Activated CD4-positive, alpha-beta T cell treated with anti-CD3 and anti-CD28 coated beads, Interleukin-2, amount 10 ng/mL, durations not matched to agents 24 days and 14 days (primary cell): ENCODE measurements around the gene FCRL4. TPM values are rescaled to one million over a fixed set of nuclear protein-coding genes. Genes with fewer than 3 reads are reported as not detected.

Source experiments
- DNase-seq: peaks from one replicate; pipeline ENCODE4 v3.0.0; 2022
- H3K27ac Mint-ChIP-seq: one replicate; pipeline ENCODE4 v1.8.0; 2022; ENCODE audit warnings: mild to moderate bottlenecking, mixed read lengths
- H3K27me3 Mint-ChIP-seq: one replicate; pipeline ENCODE4 v1.8.0; 2022; ENCODE audit warnings: mixed read lengths
- H3K36me3 Mint-ChIP-seq: one replicate; pipeline ENCODE4 v1.8.0; 2022; ENCODE audit warnings: low read depth, mild to moderate bottlenecking, mixed read lengths
- H3K4me1 Mint-ChIP-seq: one replicate; pipeline ENCODE4 v1.8.0; 2021; ENCODE audit warnings: mixed read lengths
- H3K4me3 Mint-ChIP-seq: one replicate; pipeline ENCODE4 v1.8.0; 2022; ENCODE audit warnings: mild to moderate bottlenecking, moderate library complexity, mixed read lengths
- H3K9me3 Mint-ChIP-seq: one replicate; pipeline ENCODE4 v1.8.0; 2021; ENCODE audit warnings: mixed read lengths
- intact Hi-C: fragments of 100-400 bp; cut with micrococcal nuclease; formaldehyde crosslinking; loops from one replicate; pipeline ENCODE4 v1.15.1; 2023
- total RNA-seq: library from RNA; stranded (reverse); gene quantifications from 2 replicates; pipeline ENCODE4 v1.2.3, GENCODE V29; 2022

The FCRL4 gene
- total RNA-seq = not detected in 2 replicates

DNA sequence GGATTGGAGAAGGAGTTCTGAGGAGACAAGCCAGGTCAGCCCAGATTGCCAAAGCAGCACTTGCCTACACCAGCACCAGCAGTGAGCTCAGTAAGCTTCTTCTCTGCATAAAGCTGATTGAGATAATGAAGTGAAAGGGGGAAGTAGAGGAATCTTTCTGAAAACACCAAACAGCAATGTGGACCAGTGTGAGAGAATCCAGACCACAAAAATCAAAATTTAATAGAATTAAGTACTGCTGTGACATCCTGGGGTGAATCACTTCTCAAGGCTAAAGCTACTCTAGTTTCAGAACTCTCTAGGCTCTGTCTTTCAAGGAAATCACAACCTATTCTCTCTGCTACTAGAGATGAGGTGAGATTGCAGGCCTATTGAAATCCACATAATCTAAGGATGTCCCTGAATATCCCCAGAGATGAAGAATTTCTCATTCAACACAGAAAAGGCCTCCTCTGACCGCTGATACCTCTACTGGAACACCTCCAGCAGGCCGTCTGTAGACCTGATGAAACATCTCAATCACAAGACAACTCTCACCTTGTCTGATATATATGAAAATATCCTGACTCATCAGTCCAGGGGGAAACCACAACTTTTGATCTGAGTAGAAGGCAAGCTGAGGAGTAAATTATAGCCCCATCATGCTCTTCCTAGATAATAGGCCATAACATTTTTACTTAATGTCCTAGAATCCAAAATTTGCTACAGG, at the start of gene FCRL4:
TSS of gene FCRL4 (minus strand) at position 127 of the 709 bp plus-strand sequence. CDS start 141 bp downstream, outside the sequence.
- no peaks in the 10 kb centered on the region for H3K9me3 Mint-ChIP-seq
- H3K4me1 Mint-ChIP-seq = no peaks in the 10 kb centered on the region
- no peak within 1 kb of the TSS for H3K4me3 Mint-ChIP-seq
- H3K36me3 Mint-ChIP-seq = no peaks in the 10 kb centered on the region
- intact Hi-C loops = no loop called here
- DNase-seq = no peak
- H3K27me3 Mint-ChIP-seq = peaks cover 15% of the 10 kb centered on the region
- no peak within 1 kb of the TSS for H3K27ac Mint-ChIP-seq

DNA sequence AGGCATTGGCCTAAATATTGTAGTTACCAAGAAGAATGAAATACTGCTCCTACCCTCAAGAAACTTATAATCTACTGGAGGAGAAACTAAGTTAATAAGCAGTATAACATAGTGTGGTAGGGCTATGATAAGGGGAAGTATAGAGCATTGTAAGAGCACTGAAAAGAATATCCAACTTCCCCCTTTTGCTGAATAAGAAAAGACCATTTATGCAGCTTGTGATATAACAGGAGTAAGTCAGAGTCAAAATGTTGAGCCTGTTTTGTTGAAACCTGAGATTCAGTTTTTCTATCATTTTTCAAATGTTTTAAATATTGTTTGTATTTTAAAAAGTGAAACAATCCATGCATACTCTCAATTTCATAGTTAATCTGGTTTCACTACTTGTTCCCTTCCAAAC, 48.3 kb upstream of the FCRL4 start:
- H3K4me3 Mint-ChIP-seq = no peak overlapping the region
- no peaks in the 10 kb centered on the region for H3K9me3 Mint-ChIP-seq
- no peak overlapping the region for H3K27ac Mint-ChIP-seq
- H3K36me3 Mint-ChIP-seq = no peaks in the 10 kb centered on the region
- H3K4me1 Mint-ChIP-seq = no peaks in the 10 kb centered on the region
- no peak for DNase-seq
- intact Hi-C loops = no loop called here
- H3K27me3 Mint-ChIP-seq = peaks cover 4% of the 10 kb centered on the region

DNA sequence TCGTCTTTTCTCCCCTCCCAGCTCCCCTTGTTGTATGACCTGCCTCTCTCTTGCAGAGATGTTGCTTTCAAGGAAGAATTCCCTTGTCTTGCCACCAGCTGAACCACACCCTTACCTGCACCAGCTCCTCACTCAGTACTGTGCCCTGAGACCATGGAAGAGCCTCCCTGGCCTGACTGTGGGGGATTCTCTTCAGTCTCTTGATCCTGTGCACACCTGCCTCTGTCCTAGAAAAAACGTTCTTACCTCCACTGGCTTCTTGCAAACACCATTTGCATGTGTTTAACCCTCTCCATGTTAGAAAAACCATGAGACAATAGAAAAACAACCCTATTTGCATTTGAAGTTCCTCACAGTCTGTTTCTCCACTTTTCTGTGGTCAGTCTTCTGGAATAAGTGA, 43.3 kb upstream of the FCRL4 start:
- Mint-ChIP-seq H3K27ac (no peak overlapping the region), H3K4me1 (no peaks in the 10 kb centered on the region), H3K4me3 (no peak overlapping the region), H3K9me3 (no peaks in the 10 kb centered on the region), H3K27me3 (peaks cover 4% of the 10 kb centered on the region), H3K36me3 (no peaks in the 10 kb centered on the region)
- no peak for DNase-seq
- intact Hi-C loops = no loop called here

GRCh38 chr1:157639800-157640199, 41.9 kb upstream of the FCRL4 start:
- peaks cover 4% of the 10 kb centered on the region for H3K27me3 Mint-ChIP-seq
- no peaks in the 10 kb centered on the region for H3K9me3 Mint-ChIP-seq
- intact Hi-C loops = no loop called here
- H3K27ac Mint-ChIP-seq = no peak overlapping the region
- no peaks in the 10 kb centered on the region for H3K4me1 Mint-ChIP-seq
- DNase-seq = no peak
- no peak overlapping the region for H3K4me3 Mint-ChIP-seq
- no peaks in the 10 kb centered on the region for H3K36me3 Mint-ChIP-seq

DNA sequence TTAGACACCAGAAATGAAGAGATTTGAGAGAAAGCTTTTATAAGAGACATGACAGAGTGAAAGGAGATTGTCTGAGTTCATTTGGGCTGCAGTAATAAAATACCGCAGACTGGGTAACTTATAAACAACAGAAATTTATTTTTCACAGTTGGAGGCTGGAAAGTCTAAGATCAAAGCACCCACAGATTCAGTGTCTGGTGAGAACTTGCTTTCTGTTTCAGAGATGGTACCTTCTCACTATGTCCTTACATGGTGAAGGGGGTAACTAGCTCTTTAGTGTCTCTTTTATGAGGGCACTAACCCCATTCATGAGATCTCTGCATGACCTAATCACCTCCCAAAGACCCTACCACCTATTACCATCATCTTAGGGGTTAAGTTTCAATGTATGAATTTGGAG, 30.9 kb upstream of the FCRL4 start:
- intact Hi-C loops = no loop called here
- Mint-ChIP-seq H3K27ac (no peak overlapping the region), H3K4me1 (no peaks in the 10 kb centered on the region), H3K9me3 (no peaks in the 10 kb centered on the region), H3K4me3 (no peak overlapping the region), H3K36me3 (no peaks in the 10 kb centered on the region), H3K27me3 (peaks cover 19% of the 10 kb centered on the region)
- DNase-seq = no peak

- intact Hi-C loops = no loop called here
- peaks cover 13% of the 10 kb centered on the region for H3K27me3 Mint-ChIP-seq
- H3K9me3 Mint-ChIP-seq = no peaks in the 10 kb centered on the region
- no peak overlapping the region for H3K27ac Mint-ChIP-seq
- no peaks in the 10 kb centered on the region for H3K4me1 Mint-ChIP-seq
- no peaks in the 10 kb centered on the region for H3K36me3 Mint-ChIP-seq
- DNase-seq = no peak
- H3K4me3 Mint-ChIP-seq = no peak overlapping the region
These were observed 28.2 kb upstream of the FCRL4 start for GRCh38 chr1:157626099-157626498.

DNA sequence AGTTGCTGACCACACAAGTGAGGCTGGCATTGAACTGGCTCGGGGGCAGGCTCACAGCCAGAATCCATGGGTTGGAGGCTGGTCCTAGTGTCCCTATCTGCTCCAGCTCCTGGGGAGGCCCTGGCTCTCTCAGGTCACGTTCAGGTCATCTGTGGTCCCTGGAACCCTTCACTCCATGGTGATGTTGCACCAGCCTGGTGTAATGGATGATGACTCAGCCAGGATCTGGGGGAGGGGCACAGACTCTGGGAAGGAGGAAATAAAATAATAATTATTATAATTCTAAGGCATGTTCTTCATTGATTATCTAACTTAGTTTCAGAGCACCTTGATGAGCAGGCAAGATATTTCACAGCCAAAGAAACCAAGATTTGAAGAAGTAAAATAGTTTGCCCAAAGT, 26.6 kb upstream of the FCRL4 start:
- Mint-ChIP-seq H3K9me3 (no peaks in the 10 kb centered on the region), H3K36me3 (no peaks in the 10 kb centered on the region), H3K27ac (no peak overlapping the region), H3K4me1 (no peaks in the 10 kb centered on the region), H3K4me3 (no peak overlapping the region), H3K27me3 (peaks cover 9% of the 10 kb centered on the region)
- intact Hi-C loops = no loop called here
- DNase-seq = no peak

DNA sequence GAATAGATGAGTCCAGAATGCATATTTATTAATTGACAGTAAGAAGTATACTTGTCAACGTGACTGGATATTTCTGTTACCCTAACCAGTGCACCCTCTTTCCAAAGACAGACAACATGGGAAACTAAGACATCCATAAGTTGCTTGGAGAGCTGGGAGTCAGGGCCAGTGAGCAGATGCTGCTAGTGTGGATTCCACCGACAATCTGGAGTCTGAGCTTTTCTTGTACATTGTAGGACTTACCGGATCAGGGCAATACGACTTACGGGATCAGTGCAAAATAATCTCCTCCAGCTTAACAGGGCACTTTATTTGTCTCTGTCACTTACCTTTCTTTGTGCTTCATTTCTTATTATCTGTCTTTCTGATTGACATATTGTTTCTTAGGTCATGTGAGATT, 24.6 kb upstream of the FCRL4 start:
- Mint-ChIP-seq H3K27me3 (peaks cover 10% of the 10 kb centered on the region), H3K9me3 (no peaks in the 10 kb centered on the region), H3K27ac (no peak overlapping the region), H3K36me3 (no peaks in the 10 kb centered on the region), H3K4me3 (no peak overlapping the region), H3K4me1 (no peaks in the 10 kb centered on the region)
- no peak for DNase-seq
- intact Hi-C loops = no loop called here

- no peak overlapping the region for H3K27ac Mint-ChIP-seq
- H3K27me3 Mint-ChIP-seq = peaks cover 5% of the 10 kb centered on the region
- intact Hi-C loops = no loop called here
- H3K9me3 Mint-ChIP-seq = no peaks in the 10 kb centered on the region
- no peak overlapping the region for H3K4me3 Mint-ChIP-seq
- DNase-seq = no peak
- H3K4me1 Mint-ChIP-seq = no peaks in the 10 kb centered on the region
- H3K36me3 Mint-ChIP-seq = no peaks in the 10 kb centered on the region
These were observed 20.3 kb upstream of the FCRL4 start for GRCh38 chr1:157618190-157618589.

DNA sequence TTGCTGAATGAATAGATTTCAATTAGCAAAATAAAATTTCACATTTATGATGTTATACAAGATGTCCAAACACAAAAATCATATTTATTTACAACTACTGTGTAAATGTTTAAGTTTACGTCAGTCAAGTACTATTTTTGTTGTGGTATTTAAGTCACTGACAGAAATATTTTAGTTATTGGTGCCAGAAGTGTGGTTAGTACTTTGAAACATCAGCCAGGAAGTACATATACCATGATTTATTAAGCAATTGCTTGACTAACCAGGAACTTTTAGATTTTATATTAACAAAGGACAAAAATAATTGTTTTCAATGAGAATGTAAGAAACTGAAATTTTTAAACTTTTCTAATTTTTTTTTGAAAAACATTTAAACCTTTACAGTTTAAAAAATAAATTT, 2.4 kb upstream of the FCRL4 start:
- H3K27me3 Mint-ChIP-seq = peaks cover 12% of the 10 kb centered on the region
- H3K27ac Mint-ChIP-seq = no peak overlapping the region
- no peak overlapping the region for H3K4me3 Mint-ChIP-seq
- no peaks in the 10 kb centered on the region for H3K36me3 Mint-ChIP-seq
- intact Hi-C loops = no loop called here
- no peaks in the 10 kb centered on the region for H3K9me3 Mint-ChIP-seq
- no peak for DNase-seq
- H3K4me1 Mint-ChIP-seq = no peaks in the 10 kb centered on the region

DNA sequence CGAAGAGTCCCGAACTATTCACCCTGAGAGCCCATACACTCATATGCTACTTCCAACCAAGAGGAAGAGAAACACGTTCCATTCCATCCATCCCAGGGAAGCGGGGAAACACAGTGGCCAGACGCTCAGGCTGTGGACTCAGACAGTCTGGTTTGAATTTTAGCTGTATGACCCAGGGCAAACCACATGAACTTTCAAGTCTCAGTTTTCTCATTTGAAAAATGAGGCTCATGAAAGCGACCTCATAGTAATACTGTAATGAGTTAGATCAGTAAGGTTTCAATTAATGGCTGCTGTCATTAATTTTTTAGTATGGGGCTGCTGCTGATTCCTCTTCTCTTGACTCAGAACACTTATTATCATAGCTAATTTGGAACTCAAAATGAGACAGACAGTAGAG, 1.5 kb downstream of the FCRL4 start:
- no peak overlapping the region for H3K27ac Mint-ChIP-seq
- no peak overlapping the region for H3K4me3 Mint-ChIP-seq
- intact Hi-C loops = no loop called here
- H3K4me1 Mint-ChIP-seq = no peaks in the 10 kb centered on the region
- no peaks in the 10 kb centered on the region for H3K9me3 Mint-ChIP-seq
- DNase-seq = no peak
- H3K27me3 Mint-ChIP-seq = peaks cover 11% of the 10 kb centered on the region
- no peaks in the 10 kb centered on the region for H3K36me3 Mint-ChIP-seq

GRCh38 chr1:157595356-157595755, 2.5 kb downstream of the FCRL4 start:
- intact Hi-C loops = no loop called here
- no peaks in the 10 kb centered on the region for H3K36me3 Mint-ChIP-seq
- H3K4me3 Mint-ChIP-seq = no peak overlapping the region
- H3K4me1 Mint-ChIP-seq = no peaks in the 10 kb centered on the region
- no peak for DNase-seq
- peaks cover 6% of the 10 kb centered on the region for H3K27me3 Mint-ChIP-seq
- H3K27ac Mint-ChIP-seq = no peak overlapping the region
- H3K9me3 Mint-ChIP-seq = no peaks in the 10 kb centered on the region

DNA sequence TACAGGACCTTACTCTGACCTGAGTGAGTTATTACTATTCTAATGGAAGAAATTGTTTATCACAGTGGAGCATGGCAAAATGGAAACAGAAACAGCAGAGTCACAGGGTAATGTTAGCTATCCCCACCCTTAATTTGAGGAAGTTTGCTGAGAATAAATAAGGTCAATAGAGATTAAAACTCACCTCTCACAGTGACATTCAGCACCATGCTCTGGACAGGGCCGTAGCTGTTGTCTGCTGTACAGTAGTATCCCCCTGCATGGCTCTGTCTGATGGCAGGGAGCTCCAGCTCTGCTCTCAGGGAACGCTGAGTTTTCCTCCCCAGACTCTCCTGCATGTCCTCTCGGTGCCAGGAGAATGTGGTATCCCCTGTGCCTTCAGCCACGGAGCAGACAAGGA, 11.9 kb downstream of the FCRL4 start:
- Mint-ChIP-seq H3K4me1 (no peaks in the 10 kb centered on the region), H3K4me3 (no peak overlapping the region), H3K36me3 (no peaks in the 10 kb centered on the region), H3K27ac (no peak overlapping the region), H3K27me3 (no peaks in the 10 kb centered on the region), H3K9me3 (no peaks in the 10 kb centered on the region)
- DNase-seq = no peak
- intact Hi-C loops = no loop called here

DNA sequence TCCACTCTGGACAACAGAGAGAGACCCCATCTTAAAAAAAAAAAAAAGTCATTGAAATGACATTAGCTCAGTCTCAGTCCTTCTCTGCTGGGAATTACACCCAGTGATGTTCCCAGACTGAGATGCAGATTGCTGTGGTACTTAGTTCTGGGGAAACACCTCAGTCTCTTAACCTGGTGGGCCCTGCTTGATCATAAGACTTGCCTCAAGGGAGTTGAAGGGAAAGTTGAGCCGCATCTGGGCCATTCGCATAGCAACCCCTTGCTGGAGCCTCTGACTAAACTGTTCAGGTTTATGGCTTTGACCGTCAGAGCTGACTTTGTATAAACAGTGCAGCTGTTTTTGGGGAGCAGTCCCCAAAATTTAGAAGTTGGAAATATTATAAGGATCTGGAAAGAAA, 13.4 kb downstream of the FCRL4 start:
- DNase-seq = no peak
- Mint-ChIP-seq H3K4me1 (no peaks in the 10 kb centered on the region), H3K9me3 (no peaks in the 10 kb centered on the region), H3K27ac (no peak overlapping the region), H3K4me3 (no peak overlapping the region), H3K36me3 (no peaks in the 10 kb centered on the region), H3K27me3 (peaks cover 1% of the 10 kb centered on the region)
- intact Hi-C loops = no loop called here

- no peak for DNase-seq
- Mint-ChIP-seq H3K27ac (no peak overlapping the region), H3K4me3 (no peak overlapping the region), H3K36me3 (no peaks in the 10 kb centered on the region), H3K9me3 (no peaks in the 10 kb centered on the region), H3K4me1 (no peaks in the 10 kb centered on the region), H3K27me3 (peaks cover 12% of the 10 kb centered on the region)
- intact Hi-C loops = no loop called here
These were observed 17.1 kb downstream of the FCRL4 start for GRCh38 chr1:157580828-157581210.
